ENCODE measurements around the gene TEX36.

GRCh38 chr10:125699562-125700143 is 16.7 kb upstream of the TEX36 start:
- TF ChIP-seq, protein P1, sequence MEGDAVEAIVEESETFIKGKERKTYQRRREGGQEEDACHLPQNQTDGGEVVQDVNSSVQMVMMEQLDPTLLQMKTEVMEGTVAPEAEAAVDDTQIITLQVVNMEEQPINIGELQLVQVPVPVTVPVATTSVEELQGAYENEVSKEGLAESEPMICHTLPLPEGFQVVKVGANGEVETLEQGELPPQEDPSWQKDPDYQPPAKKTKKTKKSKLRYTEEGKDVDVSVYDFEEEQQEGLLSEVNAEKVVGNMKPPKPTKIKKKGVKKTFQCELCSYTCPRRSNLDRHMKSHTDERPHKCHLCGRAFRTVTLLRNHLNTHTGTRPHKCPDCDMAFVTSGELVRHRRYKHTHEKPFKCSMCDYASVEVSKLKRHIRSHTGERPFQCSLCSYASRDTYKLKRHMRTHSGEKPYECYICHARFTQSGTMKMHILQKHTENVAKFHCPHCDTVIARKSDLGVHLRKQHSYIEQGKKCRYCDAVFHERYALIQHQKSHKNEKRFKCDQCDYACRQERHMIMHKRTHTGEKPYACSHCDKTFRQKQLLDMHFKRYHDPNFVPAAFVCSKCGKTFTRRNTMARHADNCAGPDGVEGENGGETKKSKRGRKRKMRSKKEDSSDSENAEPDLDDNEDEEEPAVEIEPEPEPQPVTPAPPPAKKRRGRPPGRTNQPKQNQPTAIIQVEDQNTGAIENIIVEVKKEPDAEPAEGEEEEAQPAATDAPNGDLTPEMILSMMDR (conservative IDR thresholded peaks at IDR 0.05): no peak
- TF ChIP-seq EZH2 (IDR thresholded peaks at IDR 0.05; ENCODE audit: low read depth): no peak
